GM19099 (cell line): ENCODE measurements around the gene SVOP.

Source experiments
- POLR2A ChIP-seq: IDR thresholded peaks from 3 replicates; pipeline ENCODE4 v1.6.1; 2011; ENCODE audit warnings: low read depth; ENCODE audit not compliant: insufficient read length; ENCODE audit errors: extremely low read depth

Gene SVOP

GRCh38 chr12:108930756-108931155, 90.1 kb downstream of the SVOP start:
- TF ChIP-seq POLR2A: no peak

GRCh38 chr12:108930155-108930554, 90.7 kb downstream of the SVOP start:
- TF ChIP-seq POLR2A: no peak

DNA sequence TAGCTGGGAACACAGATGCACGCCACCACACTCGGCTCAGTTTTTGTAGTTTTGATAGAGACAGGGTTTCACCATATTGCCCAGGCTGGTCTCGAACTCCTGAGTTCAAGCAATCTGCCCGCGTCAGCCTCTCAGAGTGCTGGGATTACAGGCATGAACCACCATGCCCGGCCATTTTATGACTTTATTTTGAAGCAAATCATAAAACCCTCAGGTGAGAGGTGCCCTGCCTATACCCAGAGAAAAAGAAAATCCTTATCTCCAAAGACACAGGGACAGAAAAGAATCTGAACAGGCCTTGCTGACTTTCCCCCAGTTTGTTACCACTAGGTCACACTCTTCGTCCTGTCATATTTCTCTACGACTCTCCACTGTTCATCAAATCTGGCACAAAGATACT, 92.2 kb downstream of the SVOP start:
- TF ChIP-seq POLR2A: no peak

DNA sequence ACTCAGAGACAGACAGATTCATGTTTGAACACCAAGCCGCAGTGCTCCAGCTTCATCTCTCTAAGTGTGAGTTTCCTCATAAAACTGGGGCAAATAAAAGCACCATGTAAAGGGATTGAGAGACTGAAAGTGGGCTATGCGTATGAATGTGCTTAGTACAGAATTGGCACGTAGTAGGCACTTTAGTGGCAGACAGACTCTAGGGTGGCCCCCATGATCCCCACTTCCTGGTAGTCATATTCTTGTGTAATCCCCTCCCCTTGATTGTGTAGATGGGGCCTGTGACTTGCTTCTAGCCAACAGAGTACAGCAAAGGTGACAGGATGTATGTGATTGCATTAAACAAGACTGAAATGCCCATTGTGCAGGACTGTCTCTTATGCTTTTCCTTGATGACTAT, 98.0 kb downstream of the SVOP start:
- TF ChIP-seq POLR2A: no peak

DNA sequence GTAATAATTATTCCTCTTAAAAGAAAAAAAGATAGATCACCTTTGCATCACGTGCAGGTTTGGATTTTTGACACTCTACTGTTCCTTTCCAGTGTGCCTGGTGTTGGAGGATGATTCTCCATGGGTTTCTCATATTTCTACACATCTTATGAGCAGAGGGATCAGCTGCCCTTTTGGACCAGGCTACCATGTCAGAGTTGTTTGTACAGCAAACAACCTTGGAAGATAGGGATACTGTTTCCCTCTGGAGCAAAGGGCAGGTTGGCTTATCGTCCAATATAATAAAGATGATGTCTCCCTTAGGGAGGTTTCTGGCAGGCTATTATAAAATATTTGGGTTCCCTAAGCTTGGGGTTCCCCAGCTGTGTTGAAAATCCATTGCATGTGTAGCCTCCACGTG, 98.9 kb downstream of the SVOP start:
- no peak for TF ChIP-seq POLR2A

DNA sequence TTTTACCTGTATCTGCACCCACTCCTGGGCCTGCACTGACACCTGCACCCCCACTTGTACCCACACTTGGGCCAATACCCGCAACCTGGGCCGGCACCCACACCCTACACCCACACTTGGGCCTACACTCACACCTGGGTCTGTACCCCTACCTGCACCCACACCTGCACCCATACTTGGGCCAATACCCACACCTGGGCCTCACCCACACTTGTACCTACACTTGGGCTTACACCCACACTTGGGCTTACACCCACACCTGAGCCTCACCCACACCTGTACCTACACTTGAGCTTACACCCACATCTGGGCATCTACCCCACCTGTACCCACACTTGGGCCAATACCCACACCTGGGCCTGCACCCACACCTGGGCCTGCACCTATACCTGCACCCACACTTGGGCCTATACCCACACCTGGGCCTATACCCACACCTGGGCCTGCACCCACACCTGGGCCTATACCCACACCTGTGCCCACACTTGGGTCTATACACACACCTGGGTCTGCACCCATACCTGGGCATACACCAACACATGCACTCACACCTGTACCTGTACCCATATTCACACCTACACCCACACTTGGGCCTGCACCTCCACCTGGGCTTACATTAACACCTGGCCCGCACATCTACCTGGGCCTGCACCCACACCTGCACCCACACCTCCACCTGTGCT, 101.8 kb downstream of the SVOP start:
- no peak for TF ChIP-seq POLR2A

DNA sequence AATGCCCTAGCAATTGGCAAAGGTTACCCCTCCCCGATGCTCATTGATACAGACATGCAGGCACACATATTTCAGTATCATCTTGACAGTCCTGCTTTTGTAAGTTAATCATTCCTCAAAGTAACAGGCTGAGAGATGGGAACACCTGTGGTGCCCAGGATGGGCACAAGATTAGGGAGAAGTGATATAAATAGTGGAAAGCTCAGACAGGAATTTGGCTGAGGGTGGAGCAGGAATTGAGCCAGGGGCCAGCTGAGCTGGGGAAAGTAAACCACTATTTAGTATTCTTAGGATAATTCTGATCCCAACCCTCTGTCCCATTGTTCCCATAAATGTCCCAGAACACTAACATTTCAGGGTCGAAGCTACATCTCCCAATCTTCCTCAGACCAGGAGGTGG, 102.7 kb downstream of the SVOP start:
- TF ChIP-seq POLR2A: no peak

DNA sequence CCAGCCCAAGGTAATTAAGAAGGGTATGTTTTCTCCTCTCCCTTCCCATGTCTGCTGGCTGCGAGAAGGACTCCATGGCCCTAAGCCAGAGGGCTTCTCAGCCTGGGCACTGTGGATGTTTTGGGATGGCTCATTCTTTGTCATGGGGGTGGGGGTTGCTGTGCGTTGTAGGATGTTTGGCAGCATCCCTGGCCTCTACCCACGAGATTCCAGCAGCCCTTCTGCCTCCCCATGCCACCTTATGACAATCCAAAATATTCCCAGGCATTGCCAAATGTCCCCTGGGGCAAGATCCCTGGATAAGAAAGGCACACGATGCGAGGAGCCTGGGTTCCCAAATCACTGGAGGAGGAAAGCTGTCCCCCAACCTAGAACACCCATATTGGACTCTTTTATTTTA, 104.5 kb downstream of the SVOP start:
- no peak for TF ChIP-seq POLR2A

GRCh38 chr12:108915632-108916133, 105.2 kb downstream of the SVOP start:
- TF ChIP-seq POLR2A: no peak

GRCh38 chr12:108914121-108914531, 106.7 kb downstream of the SVOP start:
- no peak for TF ChIP-seq POLR2A

- TF ChIP-seq POLR2A: no peak
These were observed 108.5 kb downstream of the SVOP start for GRCh38 chr12:108912361-108912760.

- no peak for TF ChIP-seq POLR2A
These were observed 109.0 kb downstream of the SVOP start for GRCh38 chr12:108911915-108912314.

- no peak for TF ChIP-seq POLR2A
These were observed 110.5 kb downstream of the SVOP start for GRCh38 chr12:108910336-108910735.

GRCh38 chr12:108907839-108908351, 113.0 kb downstream of the SVOP start:
- no peak for TF ChIP-seq POLR2A

- TF ChIP-seq POLR2A: no peak
These were observed 113.9 kb downstream of the SVOP start for GRCh38 chr12:108906971-108907370.

DNA sequence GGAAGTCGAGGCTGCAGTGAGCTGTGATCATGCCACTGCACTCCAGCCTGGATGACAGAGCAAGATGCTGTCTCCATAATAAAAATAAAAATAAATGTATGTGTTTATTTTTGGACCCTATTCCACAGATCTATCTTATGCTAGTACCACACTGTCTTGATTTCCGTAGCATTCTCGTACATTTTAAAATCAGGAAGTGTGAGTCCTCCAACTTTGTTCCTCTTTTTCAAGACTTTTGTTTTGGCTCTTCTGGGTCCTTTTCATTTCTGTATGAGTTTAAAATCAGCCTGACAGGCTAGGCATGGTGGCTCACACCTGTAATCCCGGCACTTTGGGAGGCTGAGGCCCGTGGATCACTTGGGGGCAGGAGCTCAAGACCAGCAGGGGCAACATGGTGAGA, 115.1 kb downstream of the SVOP start:
- TF ChIP-seq POLR2A: no peak

- no peak for TF ChIP-seq POLR2A
These were observed 121.7 kb downstream of the SVOP start for GRCh38 chr12:108899145-108899544.
